ENCODE results near the gene FRS2. TPM values are rescaled to one million over a fixed set of nuclear protein-coding genes. Genes with fewer than 3 reads are reported as not detected.

Gene FRS2
- total and polyA plus RNA-seq, 9 of the 15 experiments (the other 6 are each of a cell fraction or from before 2014, with no cell fraction given): 1.0 to 9.1 (median 6.0) TPM

- no peak overlapping the region for H2AFZ ChIP-seq (ENCODE audit: low read depth, low read length)
- intact Hi-C loops (cut with micrococcal nuclease) (loop anchor here (5.0 kb wide), 2 partner anchors 34 to 149 kb away; partner anchors contain the start of genes CCT2 and FRS2), in situ Hi-C loops (cut with MboI) (no loop called here)
- FAIRE-seq (no peak), ATAC-seq (no peak), DNase-seq (ENCODE audit: extremely low read depth in 1 of 4, low spot score in 3 of 4) (no peak)
- H3K4me2 ChIP-seq (ENCODE audit: insufficient read depth, low read length): no peak overlapping the region
- H3K27ac ChIP-seq (ENCODE audit: extremely low read depth, low read depth, low read length): no peak overlapping the region
- H3K9me1 ChIP-seq (ENCODE audit: control insufficient read depth, insufficient read depth, low read length): no peaks in the 10 kb centered on the region
- no peak overlapping the region for H3K9ac ChIP-seq (ENCODE audit: insufficient read depth in 1 of 2, low read depth in 2 of 2, low read length in 2 of 2)
- no peaks in the 10 kb centered on the region for H3K9me3 ChIP-seq (replicated peaks; ENCODE audit: control insufficient read depth, insufficient read depth, low read depth, low read length)
- H3K4me1 ChIP-seq (replicated peaks in 1 of 2; ENCODE audit: control insufficient read depth in 2 of 2, insufficient read depth in 2 of 2, low read length in 2 of 2): peaks cover 11 to 15% of the 10 kb centered on the region in 2 experiments
- TF ChIP-seq ZNF3 (CRISPR knock-in tag; IDR thresholded peaks at IDR 0.05) (no peak), ZFP36 (IDR thresholded peaks at IDR 0.05; ENCODE audit: low read depth, low read length, partially characterized antibody) (no peak), ZNF324 (CRISPR knock-in tag; IDR thresholded peaks at IDR 0.05) (no peak), THRAP3 (IDR thresholded peaks at IDR 0.05; ENCODE audit: borderline replicate concordance) (no peak)
- CTCF ChIA-PET (ENCODE audit: low intra/inter-chr PET ratio): no interaction called here
- peaks cover 0 to 4% of the 10 kb centered on the region in 2 experiments; a peak in 1 of 5 replicates for H3K27me3 ChIP-seq (ENCODE audit: control insufficient read depth in 2 of 2, insufficient read depth in 2 of 2, low read length in 2 of 2)
- no peak overlapping the region for H3K4me3 ChIP-seq
- POLR2A ChIA-PET: interaction anchor here (0.8 kb wide), 1 partner anchor 119 kb away, joined by 3 read pairs; no protein-coding TSS in a partner anchor
- H3K36me3 ChIP-seq (ENCODE audit: control insufficient read depth, insufficient read depth, low read length): no peaks in the 10 kb centered on the region
- 30% methylated on average over 2 of the region's 2 CpGs for WGBS (ENCODE audit: insufficient coverage, low coverage, missing lambda C conversion rate)
- 0 out of 2 replicates have a peak, but pooled peaks cover 5% of the 10 kb centered on the region for H4K20me1 ChIP-seq (replicated peaks; ENCODE audit: control insufficient read depth, insufficient read depth, low read length)
- H3K79me2 ChIP-seq (ENCODE audit: control insufficient read depth, insufficient read depth, low read length): no peaks in the 10 kb centered on the region
- BruUV-seq (replicated peaks): no TSS peak
Measured at GRCh38 chr12:69621551-69621950, 151.4 kb downstream of the FRS2 start.

- in situ Hi-C loops (cut with MboI): no loop called here
- Histone ChIP-seq H3K27me3 (ENCODE audit: control insufficient read depth in 2 of 2, insufficient read depth in 2 of 2, low read length in 2 of 2) (0 out of 5 replicates have a peak, but pooled peaks cover 0 to 6% of the 10 kb centered on the region in 2 experiments), H3K4me1 (replicated peaks in 1 of 2; ENCODE audit: control insufficient read depth in 2 of 2, insufficient read depth in 2 of 2, low read length in 2 of 2) (peaks cover 16 to 18% of the 10 kb centered on the region in 2 experiments), H3K36me3 (ENCODE audit: control insufficient read depth, insufficient read depth, low read length) (no peaks in the 10 kb centered on the region), H3K9ac (ENCODE audit: insufficient read depth in 1 of 2, low read depth in 2 of 2, low read length in 2 of 2) (peak overlapping the region in 1 of 2 experiments; percentile 21; a peak in 2 of 4 replicates), H3K9me3 (replicated peaks; ENCODE audit: control insufficient read depth, insufficient read depth, low read depth, low read length) (no peaks in the 10 kb centered on the region), H4K20me1 (replicated peaks; ENCODE audit: control insufficient read depth, insufficient read depth, low read length) (0 out of 2 replicates have a peak, but pooled peaks cover 5% of the 10 kb centered on the region), H3K27ac (ENCODE audit: extremely low read depth, low read depth, low read length) (peak overlapping the region; percentile 52), H2AFZ (ENCODE audit: low read depth, low read length) (peak overlapping the region; percentile 21), H3K79me2 (ENCODE audit: control insufficient read depth, insufficient read depth, low read length) (no peaks in the 10 kb centered on the region), H3K4me3 (no peak overlapping the region), H3K4me2 (ENCODE audit: insufficient read depth, low read length) (peak overlapping the region; percentile 77), H3K9me1 (ENCODE audit: control insufficient read depth, insufficient read depth, low read length) (no peaks in the 10 kb centered on the region)
- ChIA-PET POLR2A (interaction anchor here (1.1 to 1.3 kb wide), 3 partner anchors 13 to 20 kb away, joined by 3 to 6 read pairs (median 3); partner anchors contain the start of gene LRRC10), CTCF (ENCODE audit: low intra/inter-chr PET ratio) (interaction anchor here (0.5 kb wide), 1 partner anchor 445 kb away, joined by 3 read pairs; no protein-coding TSS in a partner anchor)
- DNase-seq (ENCODE audit: extremely low read depth in 1 of 4, low spot score in 3 of 4): peak; percentile 71 to 99 (median 82)
- ATAC-seq: peak; percentile 96
- intact Hi-C loops (cut with micrococcal nuclease): loop anchor here (5.0 kb wide), 2 partner anchors 37 to 152 kb away; partner anchors contain the start of genes CCT2 and FRS2
- no TSS peak for BruUV-seq (replicated peaks)
- WGBS (ENCODE audit: insufficient coverage, low coverage, missing lambda C conversion rate): under 1% methylated on average over 13 of the region's 13 CpGs
- FAIRE-seq: peak; percentile 97
- peak; percentile 68; the same call in 1 of the 2 replicates for TF ChIP-seq KHSRP (IDR thresholded peaks at IDR 0.05)
- no peak for TF ChIP-seq ARID4B (CRISPR knock-in tag; IDR thresholded peaks at IDR 0.05)
- TF ChIP-seq PHB2 (IDR thresholded peaks at IDR 0.05; ENCODE audit: low read depth): peak; percentile 98
- TF ChIP-seq ZBTB49 (CRISPR knock-in tag; IDR thresholded peaks at IDR 0.05; ENCODE audit: borderline replicate concordance): no peak
Measured at GRCh38 chr12:69623970-69624369, 153.8 kb downstream of the FRS2 start.

Measured in K562 (cell line).